Measurements from ENCODE around the gene ABI3. TPM values are rescaled to one million over a fixed set of nuclear protein-coding genes. Genes with fewer than 3 reads are reported as not detected.

The ABI3 gene
- total and polyA plus RNA-seq, 9 of the 15 experiments (the other 6 are each of a cell fraction or from before 2014, with no cell fraction given), result not detected

DNA sequence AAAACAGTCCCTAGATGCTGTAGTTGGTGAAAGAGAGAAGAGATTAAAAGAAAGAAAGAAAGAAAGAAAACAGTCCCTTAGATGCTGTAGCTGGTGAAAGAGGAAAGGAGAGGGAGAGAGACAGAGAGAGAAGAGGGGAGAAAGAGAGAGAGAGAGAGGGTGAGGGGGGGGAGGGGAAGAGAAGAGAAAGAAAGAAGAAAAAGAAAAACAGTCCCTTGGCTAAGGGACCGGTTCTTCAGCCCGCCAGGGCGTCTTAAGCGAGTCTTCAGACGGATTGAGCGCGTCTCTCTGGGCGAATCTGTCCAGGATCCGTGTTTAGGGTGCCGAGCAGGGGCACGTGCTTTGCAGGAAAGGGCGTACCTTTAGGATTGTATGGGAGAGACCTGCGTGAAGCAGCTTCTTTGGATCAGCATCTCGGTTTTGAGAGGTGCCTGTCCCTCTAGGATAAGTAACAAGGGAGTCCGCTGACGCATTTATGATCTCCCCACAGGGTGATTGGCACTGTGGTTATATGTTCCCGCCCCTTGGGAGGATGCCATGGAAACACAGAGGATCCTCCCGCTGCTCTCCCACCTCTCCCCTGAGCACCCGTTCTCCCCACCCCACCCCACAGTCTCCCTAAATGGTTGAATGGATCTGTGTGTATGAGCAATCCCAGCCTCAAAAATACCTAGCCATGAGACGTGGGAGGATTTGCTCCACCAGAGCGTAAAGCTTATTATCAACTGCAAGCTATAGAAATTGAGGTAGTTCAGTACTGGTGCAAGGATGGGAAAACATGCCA, 16.8 kb upstream of the ABI3 start (continued):
- TF ChIP-seq NRF1 (conservative IDR thresholded peaks at IDR 0.05 in 1 of 2, IDR thresholded peaks at IDR 0.05 in 1 of 2), result peak in 1 of 2 experiments; percentile 27; a peak in 2 of 4 replicates
- TF ChIP-seq DNMT1 (IDR thresholded peaks at IDR 0.05), result 0 out of 2 replicates have a peak, but pooled peaks have one; percentile 91
- TF ChIP-seq, protein P1, sequence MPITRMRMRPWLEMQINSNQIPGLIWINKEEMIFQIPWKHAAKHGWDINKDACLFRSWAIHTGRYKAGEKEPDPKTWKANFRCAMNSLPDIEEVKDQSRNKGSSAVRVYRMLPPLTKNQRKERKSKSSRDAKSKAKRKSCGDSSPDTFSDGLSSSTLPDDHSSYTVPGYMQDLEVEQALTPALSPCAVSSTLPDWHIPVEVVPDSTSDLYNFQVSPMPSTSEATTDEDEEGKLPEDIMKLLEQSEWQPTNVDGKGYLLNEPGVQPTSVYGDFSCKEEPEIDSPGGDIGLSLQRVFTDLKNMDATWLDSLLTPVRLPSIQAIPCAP (CRISPR knock-in tag; IDR thresholded peaks at IDR 0.05; ENCODE audit: borderline replicate concordance), result no peak
- no peak for TF ChIP-seq ZNF644 (tag; IDR thresholded peaks at IDR 0.05; ENCODE audit: low read depth)
- no peak for TF ChIP-seq HDAC2 (IDR thresholded peaks at IDR 0.05)
- TF ChIP-seq SRSF3 (IDR thresholded peaks at IDR 0.05; ENCODE audit: insufficient read depth, low read length), result no peak
- TF ChIP-seq ZNF143 (CRISPR knock-in tag; IDR thresholded peaks at IDR 0.05), result no peak
- peak; percentile 53; the same call in 1 of the 2 replicates for TF ChIP-seq EP400 (IDR thresholded peaks at IDR 0.05)
- no peak for TF ChIP-seq XRCC4 (IDR thresholded peaks at IDR 0.05; ENCODE audit: extremely low read depth, insufficient read depth, insufficient read length)
- no peak for TF ChIP-seq MXI1 (IDR thresholded peaks at IDR 0.05; ENCODE audit: low read depth, low read length)
- no peak for TF ChIP-seq CGGBP1 (CRISPR knock-in tag; IDR thresholded peaks at IDR 0.05)
- no peak for TF ChIP-seq NR2F6 (CRISPR knock-in tag; IDR thresholded peaks at IDR 0.05)
- TF ChIP-seq HSF4 (CRISPR knock-in tag; IDR thresholded peaks at IDR 0.05; ENCODE audit: borderline replicate concordance), result no peak
- peak; percentile 29; the same call in 1 of the 2 replicates for TF ChIP-seq NR2C1 (IDR thresholded peaks at IDR 0.05)
- no peak for TF ChIP-seq NR2C1 (tag; IDR thresholded peaks at IDR 0.05)
- no peak for TF ChIP-seq RBM15 (IDR thresholded peaks at IDR 0.05; ENCODE audit: insufficient read depth, low read length)
- no peak for TF ChIP-seq ZFP1 (CRISPR knock-in tag; IDR thresholded peaks at IDR 0.05)
- TF ChIP-seq, protein P2, sequence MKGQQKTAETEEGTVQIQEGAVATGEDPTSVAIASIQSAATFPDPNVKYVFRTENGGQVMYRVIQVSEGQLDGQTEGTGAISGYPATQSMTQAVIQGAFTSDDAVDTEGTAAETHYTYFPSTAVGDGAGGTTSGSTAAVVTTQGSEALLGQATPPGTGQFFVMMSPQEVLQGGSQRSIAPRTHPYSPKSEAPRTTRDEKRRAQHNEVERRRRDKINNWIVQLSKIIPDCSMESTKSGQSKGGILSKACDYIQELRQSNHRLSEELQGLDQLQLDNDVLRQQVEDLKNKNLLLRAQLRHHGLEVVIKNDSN (CRISPR knock-in tag; IDR thresholded peaks at IDR 0.05), result peak; percentile 62
- TF ChIP-seq TFAP4 (CRISPR knock-in tag; IDR thresholded peaks at IDR 0.05; ENCODE audit: borderline replicate concordance), result no peak
- no peak for TF ChIP-seq HDGF (IDR thresholded peaks at IDR 0.05)
- TF ChIP-seq ATF2 (CRISPR knock-in tag; IDR thresholded peaks at IDR 0.05), result no peak
- TF ChIP-seq ATF1 (CRISPR knock-in tag; IDR thresholded peaks at IDR 0.05), result no peak
- 0 out of 2 replicates have a peak, but pooled peaks have one; percentile 24 for TF ChIP-seq ATF1 (tag; IDR thresholded peaks at IDR 0.05)

Data from K562 (cell line).